HG02840 (cell line): ENCODE results near the gene ITSN2.
"Not testable (repeated sequence)": the region's sequence is repeated elsewhere in the genome, so short reads cannot be mapped to it uniquely, and the experiment has no call there.

Experiments used
- ATAC-seq: cut with Tn5 transposase; IDR thresholded peaks from one replicate; pipeline ENCODE4 v1.9.1; 2021; ENCODE audit warnings: mild to moderate bottlenecking, moderate library complexity, moderate number of reproducible peaks; ENCODE audit not compliant: unreplicated experiment, low FRiP score

ITSN2 gene

DNA sequence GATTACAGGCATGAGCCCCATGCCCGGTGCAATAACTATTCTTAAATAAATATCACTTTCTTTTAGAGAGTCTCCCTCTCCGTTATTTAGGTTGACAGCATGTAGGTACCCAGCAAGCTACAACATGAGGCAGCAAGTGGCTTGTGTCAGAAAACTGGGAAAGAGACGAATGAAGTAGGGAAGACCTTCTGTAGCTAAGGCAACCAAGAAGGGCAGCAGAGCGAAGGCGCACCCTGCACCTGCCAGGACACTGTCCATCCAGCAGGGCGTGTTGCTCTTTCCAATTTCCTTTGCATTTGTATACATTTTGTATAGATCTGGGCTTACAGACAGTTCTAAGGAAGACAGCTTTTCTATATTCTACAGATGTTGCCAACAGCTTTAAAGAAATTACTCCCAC lies 137.4 kb downstream of the ITSN2 start:
- ATAC-seq, result no peak

DNA sequence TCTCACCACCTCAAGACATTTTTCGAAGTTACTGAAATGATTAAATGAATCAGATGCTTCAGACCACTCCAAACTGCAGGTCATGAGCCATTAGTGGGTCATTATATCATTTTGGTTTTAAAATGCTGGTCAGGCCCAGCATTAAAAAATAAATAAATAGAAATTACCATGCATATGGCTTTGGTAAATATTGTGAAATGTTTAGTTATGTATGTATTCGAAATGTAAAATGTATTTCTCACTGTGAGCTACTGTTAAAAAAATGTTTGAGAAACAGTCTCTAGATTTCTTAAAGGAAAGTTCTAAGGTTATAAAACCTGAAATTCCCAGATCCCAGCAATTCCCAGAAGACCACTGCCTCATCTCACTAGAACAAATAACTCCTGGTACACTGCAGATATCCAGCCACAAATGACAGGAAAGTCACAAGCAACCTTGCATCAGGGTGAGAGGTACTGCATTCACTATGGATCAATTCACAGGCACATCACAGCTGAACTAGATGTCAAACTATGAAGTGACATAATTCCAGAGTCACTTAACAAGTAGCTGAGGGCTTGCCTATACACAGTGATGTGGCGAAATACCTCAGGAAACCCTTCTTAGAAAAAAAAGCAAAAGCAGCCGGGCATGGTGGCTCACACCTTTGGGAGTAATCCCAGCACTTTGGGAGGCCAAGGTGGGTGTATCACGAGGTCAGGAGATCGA lies 138.8 kb downstream of the ITSN2 start:
- no peak for ATAC-seq

DNA sequence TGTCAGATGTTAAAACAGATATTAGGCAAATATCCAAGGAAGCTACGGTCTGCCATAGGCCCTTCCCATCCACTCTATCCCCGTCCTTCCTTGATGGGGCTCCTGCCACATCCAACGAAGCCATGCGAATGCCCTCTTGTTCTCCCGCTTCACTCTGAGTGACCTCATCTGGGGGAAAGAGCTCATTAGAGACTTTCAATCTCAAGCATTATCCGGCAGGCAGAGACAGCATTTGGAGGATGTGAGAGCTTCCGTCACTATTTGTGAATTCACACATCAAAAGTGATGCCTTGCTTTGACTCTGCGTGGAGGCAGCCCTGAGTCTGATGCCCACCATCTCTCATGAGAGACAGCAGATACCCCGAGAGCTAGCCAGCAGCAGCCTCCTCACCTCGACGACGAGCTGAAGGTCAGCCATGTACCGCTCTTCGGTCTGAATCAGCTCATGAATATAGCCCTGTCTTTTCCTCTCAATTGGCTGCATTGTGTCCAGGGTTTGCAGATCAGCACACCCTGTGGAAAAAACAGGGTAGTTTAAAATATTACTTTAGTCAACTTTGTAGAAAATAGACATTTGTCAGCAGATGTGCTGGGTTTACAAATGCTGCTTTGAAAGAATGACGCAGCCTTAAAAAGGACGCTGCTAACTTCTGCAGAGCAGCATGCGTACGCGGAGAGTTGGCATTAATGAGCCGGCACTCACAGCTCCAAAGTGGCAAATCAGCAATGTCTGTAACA lies 139.6 kb downstream of the ITSN2 start:
- ATAC-seq, result no peak

DNA sequence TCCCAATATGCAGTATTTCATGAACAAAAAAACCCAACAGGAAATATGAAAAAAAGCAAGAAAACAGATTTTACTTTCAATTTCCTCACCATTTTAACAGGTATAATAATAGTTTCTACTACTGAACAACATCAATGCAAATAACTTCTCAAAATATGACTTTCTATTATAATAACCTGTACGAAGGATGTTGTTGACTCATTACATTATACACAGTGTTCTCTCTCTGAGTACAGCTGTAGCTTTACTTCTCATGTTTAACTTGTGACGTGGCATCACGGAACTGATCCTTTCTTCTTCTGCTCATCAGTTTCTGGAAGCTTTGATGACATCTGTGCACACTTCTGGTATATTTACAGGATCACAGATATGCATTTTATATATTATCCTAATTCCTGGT lies 145.5 kb downstream of the ITSN2 start:
- ATAC-seq, result peak; percentile 91

DNA sequence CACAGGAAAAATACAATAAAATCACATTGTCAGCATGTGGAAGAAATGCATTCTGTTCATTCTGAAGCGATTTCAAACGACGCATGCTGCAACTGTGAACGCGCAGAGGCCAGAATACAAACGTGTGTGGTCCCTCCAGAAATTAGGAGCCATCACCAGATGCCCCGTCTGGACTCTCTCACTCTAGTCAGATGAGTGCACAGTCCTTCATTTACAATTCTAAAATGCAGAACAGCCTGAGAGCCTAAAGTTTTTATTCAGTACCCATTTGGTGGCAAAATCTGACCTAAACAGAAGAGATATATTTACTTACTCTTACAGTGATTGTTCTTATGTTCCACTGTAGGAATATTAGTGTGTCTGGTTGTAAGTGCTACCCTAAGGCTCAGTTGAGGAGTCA lies 148.9 kb downstream of the ITSN2 start:
- ATAC-seq, result no peak

DNA sequence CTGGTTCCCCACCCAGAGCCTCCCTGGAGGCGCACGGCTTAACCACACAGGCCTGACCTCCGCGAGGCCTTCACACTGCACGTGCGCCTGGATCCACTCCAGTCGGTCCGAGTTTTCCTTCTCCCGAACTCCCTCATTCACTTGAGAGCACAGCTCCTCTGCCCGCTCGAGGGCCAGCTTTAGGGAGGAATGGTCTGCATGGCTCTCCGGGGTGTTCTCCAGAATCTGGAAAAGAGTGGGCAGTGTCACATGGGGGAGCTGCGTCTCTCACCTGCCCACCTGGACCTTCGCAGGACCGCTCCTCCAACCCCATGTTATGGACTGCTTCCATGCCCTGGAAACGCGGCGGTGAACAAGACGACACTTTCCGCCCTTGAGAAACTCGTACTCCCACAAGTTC lies 149.6 kb downstream of the ITSN2 start:
- ATAC-seq, result no peak

DNA sequence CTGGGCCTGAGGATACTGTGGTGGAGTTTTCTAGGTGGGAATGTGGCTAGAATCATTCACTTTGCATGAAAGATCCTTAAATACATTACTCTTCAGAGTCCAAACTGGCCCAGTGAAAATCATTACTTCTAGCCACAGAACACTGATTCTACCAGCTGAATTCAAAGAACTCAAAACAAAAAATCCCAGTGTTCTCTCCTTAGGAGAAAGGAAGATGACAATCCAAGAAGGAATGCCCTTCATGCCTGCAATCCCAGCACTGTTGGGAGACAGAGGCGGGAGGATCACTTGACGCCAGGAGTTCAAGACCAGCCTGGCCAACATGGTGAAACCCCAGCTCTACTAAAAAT lies 150.3 kb downstream of the ITSN2 start:
- ATAC-seq, result no peak

DNA sequence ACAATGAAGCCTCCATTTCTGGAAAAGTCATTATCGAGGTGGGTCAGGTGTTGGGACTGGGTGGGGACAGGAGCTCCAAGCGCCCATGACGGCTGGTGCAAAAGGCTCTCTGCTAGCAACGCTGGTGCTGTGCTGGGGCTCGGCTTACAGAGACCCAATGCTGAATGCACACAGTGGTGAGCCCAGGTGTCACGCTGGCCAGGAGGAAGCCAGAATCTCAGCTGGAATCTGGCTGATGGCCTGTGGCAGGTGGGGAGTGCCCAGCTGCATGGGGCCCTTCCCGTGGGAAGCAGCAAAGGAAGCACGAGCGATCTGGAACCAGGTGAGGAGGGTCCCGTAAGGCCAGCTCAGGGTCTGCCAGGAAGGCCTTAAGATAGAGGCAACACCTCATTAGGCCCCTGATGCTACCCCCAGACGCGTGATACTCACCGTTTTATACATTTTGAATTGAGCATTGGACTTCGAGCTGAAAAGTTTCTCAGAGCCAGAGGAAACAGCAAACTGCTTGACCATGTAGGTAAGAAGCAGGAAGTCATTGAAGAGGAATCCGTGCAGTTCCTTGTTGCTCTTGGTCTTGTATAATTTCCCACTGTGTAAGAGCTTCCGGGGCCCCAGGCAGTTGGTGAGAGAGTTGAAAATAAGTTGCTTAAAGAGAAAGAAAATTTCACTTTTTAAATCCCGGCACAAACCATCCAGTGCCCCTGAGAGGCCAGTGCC lies 150.8 kb downstream of the ITSN2 start:
- no peak for ATAC-seq

DNA sequence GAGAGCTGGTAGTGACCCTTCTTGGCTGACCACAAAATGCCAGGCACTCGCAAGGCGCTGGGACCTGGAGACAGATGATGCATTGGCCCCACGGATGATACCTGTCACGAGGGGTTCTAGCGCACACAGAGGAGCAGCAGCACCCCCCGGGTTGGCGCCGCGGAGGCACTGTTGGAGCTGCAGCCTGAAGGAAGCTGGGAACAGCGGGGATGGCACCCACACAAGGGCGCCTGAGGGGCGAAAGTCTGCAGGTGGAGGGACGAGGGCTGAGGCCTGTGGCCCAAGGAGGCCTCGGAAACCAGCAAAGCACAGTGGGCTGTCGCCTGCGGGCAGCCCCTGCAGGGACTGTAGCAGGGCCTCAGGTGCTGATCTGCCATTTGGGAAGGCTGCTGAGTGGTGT lies 151.8 kb downstream of the ITSN2 start:
- ATAC-seq, result no peak

DNA sequence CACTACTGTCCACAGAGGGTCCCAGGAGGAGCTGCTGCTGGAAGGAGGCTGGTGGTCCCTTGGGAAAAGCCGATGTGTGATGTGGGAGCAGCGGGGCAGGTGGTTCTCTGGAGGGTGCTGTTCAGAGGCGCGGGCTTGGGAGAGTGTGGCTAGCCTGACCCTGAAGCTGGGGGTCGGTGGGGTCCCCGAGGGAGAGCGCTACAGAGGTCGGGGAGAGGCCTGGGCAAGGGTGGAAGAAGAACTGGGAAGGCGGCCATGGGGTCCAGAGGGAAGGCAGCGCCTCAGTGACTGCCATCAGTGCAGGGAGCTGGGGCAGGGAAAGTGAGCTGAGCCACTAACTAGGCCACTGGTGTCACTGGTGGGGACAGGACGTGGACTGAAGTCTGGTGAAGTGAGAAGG lies 153.0 kb downstream of the ITSN2 start:
- ATAC-seq, result no peak

DNA sequence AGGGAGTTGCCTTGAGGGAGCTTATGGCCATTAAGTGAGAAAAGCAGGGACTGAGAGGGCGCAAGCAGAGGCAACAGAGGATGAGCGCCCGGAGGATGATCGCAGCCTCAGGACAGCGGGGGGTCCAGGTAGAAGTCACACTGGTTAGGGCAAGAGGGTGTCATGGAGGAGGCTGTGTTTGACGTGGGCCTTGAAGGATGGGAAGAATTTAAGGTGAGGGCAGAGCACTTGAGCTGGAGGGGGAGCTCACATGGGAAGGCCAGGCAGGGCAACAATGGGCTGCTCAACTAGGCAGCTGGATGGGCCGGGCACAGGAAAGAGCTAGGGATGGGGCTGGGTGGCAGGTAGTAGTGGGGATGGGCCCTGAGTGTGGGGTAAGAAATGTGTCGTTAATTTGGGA lies 153.6 kb downstream of the ITSN2 start:
- no peak for ATAC-seq

DNA sequence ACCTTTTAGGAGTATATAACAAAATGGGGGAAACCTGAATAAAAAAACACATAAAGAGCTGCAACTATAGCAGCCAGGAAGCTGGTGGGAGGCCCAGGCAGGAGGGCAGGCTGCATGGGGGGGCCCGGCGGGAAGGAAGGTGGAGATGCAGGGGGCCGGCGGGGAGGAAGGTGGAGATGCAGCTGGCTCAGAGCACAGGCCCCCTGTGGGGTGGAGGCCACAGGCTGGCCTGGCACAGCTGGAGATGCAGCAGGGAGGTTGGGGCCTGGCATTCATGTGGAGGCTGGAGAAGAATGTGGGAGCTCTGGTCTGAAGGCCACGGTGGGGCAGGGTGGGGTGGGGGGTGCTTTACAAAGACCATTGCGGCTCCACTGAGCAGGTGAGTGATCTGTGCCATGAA lies 154.1 kb downstream of the ITSN2 start:
- ATAC-seq, result no peak

DNA sequence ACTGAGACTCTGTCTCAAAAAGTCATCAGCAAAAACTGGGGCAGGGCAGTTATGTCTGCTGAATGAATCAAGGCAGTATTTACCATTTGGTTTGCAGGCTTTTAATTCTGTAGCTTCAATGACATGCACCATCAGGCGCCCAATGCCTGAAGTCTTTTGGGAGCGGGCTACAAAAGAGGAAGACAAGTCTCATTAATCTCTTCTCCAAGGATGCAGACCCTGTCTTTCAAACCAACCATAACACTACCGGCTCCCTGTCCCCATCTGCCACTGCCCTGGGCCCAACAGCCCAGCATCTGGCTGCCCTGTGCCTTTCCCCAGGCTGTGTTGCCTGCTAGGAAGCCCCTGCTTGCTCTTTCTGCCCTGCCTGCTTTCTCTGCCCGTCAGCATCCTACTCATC lies 155.2 kb downstream of the ITSN2 start:
- no peak for ATAC-seq

DNA sequence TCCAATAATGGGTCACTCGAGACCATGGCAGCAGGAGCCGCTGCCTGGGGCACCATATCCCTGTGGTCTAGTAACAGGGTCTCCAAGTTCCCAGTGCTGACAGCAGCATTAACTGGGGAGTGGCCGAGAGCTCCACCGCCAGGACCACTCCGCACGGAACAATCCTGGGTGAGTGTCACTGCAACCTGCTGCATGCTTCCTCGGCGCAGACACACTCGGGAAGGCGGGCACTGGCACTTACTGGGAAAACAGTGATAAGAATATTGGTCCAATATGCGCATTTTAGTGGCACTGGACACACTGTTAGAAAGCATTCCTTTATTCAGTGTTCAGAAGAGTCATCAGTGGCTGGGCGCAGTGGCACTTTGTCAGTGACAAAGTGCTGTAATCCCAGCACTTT lies 155.8 kb downstream of the ITSN2 start:
- ATAC-seq, result no peak

DNA sequence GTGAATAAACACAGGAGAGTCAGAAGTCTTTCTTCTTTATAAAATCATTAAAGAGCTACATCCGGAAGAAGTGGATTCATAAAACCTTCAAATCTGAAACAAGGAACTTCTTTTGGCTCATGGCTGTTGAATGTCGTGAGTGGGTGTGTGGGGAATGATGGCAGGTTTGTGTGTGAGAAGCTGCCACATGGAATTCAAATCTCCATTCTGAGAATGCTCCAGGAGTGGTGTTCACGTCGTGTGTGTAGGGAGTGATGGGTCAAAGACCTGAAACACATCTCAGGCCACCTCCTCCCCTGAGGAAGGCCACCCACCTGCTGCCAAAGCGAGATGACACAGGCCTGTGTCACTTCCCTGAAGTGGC lies 156.6 kb downstream of the ITSN2 start:
- ATAC-seq, result no peak

DNA sequence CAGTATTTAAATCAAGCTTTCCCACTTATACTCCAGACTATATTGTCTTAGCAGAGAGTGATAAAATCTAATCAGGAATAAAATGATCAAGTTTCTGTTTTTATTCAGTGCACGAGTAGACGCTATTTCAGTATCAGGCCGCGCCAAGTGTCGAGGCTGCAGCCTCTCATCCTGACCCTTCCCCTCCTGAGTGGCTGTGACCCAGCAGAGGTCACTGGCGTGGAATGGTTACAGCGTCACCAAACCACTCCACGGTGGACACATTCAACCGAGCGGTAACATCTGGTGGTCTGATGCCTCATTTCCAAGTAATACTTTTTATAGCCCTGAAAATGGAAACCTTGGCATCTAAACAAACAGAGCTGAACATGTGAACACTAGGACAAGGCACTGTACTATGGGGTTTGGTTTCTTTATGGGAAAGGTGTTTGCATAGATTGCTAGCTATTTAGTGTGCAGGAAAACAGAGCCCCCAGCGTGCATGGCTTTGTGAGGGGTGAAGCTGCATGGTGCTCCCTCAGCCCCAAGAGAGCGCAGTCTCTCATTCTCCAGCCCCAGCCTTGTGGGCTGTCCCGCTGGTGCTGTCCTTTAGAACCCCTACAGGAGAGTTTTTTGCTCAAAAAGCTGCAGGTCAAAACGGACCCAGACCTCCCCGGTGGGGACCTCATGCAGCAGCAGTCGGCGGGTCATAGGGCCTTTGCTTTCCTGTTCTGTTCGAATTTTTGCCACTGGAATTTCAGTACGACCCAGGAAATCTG lies 157.1 kb downstream of the ITSN2 start:
- no peak for ATAC-seq

DNA sequence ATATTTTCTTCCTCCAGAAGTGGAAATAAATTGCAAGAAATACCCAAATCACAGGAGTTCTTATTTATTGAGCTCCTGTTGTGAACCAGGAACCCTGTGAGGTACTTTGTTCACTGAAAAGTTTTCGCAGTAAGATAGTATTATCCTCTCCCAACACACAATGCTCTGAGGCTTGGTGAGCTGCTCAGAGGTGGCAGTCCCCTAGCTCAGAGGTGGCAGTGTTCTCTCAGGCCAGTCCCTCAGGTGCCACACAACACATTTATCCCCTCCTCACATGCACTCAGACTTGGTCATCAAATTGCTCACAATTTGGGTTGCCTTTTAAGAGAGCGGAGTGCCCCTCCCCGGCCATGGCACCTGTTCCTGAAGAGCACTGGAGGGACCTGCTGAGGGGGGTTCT lies 159.5 kb downstream of the ITSN2 start:
- ATAC-seq, result no peak

DNA sequence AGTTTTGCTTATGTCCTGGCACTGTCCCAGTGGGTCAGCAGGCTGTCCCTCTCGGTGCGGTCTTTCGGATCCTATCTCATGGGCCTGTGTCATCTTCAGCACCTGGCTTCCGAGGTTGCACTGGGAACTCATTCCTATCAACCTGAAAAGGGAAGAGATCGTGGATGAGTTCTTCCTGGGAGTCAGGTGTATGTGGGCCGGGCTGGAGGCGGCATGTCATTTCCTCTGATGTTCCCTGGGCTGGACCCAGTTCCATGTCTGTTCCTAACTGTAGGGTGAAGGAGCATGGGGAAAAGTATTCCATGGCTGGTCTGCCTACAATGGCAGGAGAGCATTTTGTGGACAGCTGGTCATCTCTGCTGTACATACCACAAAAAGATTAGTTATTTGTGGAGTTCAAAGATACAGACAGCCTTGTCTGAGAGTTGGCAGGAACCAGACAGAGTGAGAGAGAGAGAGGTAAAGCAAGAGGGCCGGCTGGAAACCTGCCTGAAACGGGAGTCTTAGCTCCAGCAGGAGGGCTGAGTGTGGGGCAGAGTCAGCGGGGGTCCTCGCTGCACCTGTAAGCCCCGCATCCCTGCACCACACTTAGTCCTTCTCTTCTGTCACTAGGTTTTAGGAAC lies 160.3 kb downstream of the ITSN2 start:
- no peak for ATAC-seq

DNA sequence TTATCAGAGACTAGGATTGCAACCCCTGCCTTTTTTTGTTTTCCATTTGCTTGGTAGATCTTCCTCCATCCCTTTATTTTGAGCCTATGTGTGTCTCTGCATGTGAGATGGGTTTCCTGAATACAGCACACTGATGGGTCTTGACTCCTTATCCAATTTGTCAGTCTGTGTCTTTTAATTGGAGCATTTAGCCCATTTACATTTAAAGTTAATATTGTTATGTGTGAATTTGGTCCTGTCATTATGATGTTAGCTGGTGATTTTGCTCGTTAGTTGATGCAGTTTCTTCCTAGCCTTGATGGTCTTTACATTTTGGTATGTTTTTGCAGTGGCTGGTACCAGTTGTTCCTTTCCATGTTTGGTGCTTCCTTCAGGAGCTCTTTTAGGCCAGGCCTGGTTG lies 163.1 kb downstream of the ITSN2 start:
- not testable (repeated sequence) for ATAC-seq

DNA sequence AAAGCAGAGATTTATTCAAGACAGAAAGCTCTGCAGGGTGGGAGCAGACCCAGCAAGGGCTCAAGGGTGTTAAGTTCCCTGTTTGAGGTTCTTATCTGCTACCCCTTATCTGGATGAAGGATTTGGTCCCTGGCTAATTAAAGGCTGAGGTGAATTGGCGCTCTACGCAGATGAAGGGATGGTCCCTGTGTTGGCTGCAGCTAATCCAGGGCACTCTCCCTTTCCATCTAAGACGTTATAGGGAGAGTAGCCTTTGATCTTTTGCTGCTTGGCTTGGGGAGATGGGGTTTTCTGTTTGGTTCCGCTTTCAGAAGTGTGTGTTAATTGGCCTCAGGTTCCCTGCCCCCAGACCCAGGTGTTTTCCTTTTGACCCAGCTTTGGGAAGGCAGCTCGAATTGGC lies 168.5 kb downstream of the ITSN2 start:
- ATAC-seq, result no peak

DNA sequence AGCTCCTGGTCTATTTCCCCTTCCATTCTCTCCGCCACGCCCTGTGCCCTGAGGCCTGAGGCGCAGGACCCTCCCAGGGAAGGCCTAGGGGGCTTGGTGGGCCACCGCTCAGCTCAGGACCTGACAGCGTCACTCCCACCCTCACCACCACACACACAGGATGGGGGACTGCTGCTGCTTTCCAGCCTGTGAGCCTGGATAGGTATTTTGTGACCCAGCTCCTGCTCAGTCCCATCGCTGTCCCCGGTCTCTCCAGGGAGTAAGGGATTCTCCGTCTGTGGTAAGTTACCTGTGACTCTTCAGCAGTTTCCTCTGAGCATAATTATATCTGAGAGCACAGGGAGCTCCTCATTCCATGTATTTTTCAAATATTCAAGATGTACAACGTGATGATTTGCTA lies 169.2 kb downstream of the ITSN2 start:
- no peak for ATAC-seq
